IgD-negative memory B cell (primary cell): ENCODE data around the gene LDLRAD4. TPM values are rescaled to one million over a fixed set of nuclear protein-coding genes. Genes with fewer than 3 reads are reported as not detected.

Source experiments
- H3K27ac Mint-ChIP-seq, 3 donors: one replicate each; pipeline ENCODE4 v1.8.0; 2020 to 2022; ENCODE audit warnings: mild to moderate bottlenecking in 3 of 3, mixed read lengths in 3 of 3, moderate library complexity in 1 of 3
- H3K27me3 Mint-ChIP-seq: one replicate; pipeline ENCODE4 v1.8.0; 2021; ENCODE audit warnings: mixed read lengths
- H3K36me3 Mint-ChIP-seq: one replicate; pipeline ENCODE4 v1.8.0; 2020; ENCODE audit warnings: mild to moderate bottlenecking, mixed read lengths
- H3K4me1 Mint-ChIP-seq, 3 donors: one replicate each; pipeline ENCODE4 v1.8.0; 2020 to 2022; ENCODE audit warnings: mixed read lengths in 3 of 3, mild to moderate bottlenecking in 1 of 3
- H3K4me3 Mint-ChIP-seq, 4 donors: one replicate each; pipeline ENCODE4 v1.8.0; 2020 to 2022; ENCODE audit warnings: mild to moderate bottlenecking in 4 of 4, mixed read lengths in 4 of 4, moderate library complexity in 3 of 4
- H3K9me3 Mint-ChIP-seq, 3 donors: one replicate each; pipeline ENCODE4 v1.8.0; 2020 to 2021; ENCODE audit warnings: mixed read lengths in 3 of 3, mild to moderate bottlenecking in 1 of 3
- polyA plus RNA-seq: library from polyadenylated mRNA; unstranded; fragments of 300-500 nt; fragmentation: Illumina TruSeq; gene quantifications from one replicate; pipeline ENCODE4 v1.2.3, GENCODE V29; 2021

LDLRAD4 gene
- polyA plus RNA-seq, 1 donor from 2014 or later, result 5.1 TPM

GRCh38 chr18:13309748-13310670 is 91.4 kb downstream of the LDLRAD4 start:
- Mint-ChIP-seq H3K4me3 (no peak overlapping the region), H3K4me1 (peaks cover 0 to 4% (median 0%) of the 10 kb centered on the region in 3 donors), H3K36me3 (no peaks in the 10 kb centered on the region), H3K27me3 (peaks cover 12% of the 10 kb centered on the region), H3K9me3 (peaks cover 0 to 8% (median 2%) of the 10 kb centered on the region in 3 donors), H3K27ac (no peak overlapping the region)

GRCh38 chr18:13311193-13311592 is 92.6 kb downstream of the LDLRAD4 start:
- H3K4me3 Mint-ChIP-seq, result no peak overlapping the region
- H3K36me3 Mint-ChIP-seq, result no peaks in the 10 kb centered on the region
- H3K4me1 Mint-ChIP-seq, result peaks cover 0 to 4% (median 0%) of the 10 kb centered on the region in 3 donors
- H3K27me3 Mint-ChIP-seq, result peaks cover 12% of the 10 kb centered on the region
- H3K27ac Mint-ChIP-seq, result no peak overlapping the region
- H3K9me3 Mint-ChIP-seq, result peaks cover 2 to 10% (median 8%) of the 10 kb centered on the region in 3 donors

- Mint-ChIP-seq H3K4me1 (peaks cover 0 to 4% (median 0%) of the 10 kb centered on the region in 3 donors), H3K9me3 (peaks cover 5 to 16% (median 8%) of the 10 kb centered on the region in 3 donors), H3K36me3 (no peaks in the 10 kb centered on the region), H3K27me3 (peaks cover 10% of the 10 kb centered on the region), H3K4me3 (no peak overlapping the region), H3K27ac (no peak overlapping the region)
These were observed 94.0 kb downstream of the LDLRAD4 start for GRCh38 chr18:13312515-13312914.

GRCh38 chr18:13313006-13313686 is 94.6 kb downstream of the LDLRAD4 start:
- H3K27ac Mint-ChIP-seq, result no peak overlapping the region
- H3K27me3 Mint-ChIP-seq, result peaks cover 10% of the 10 kb centered on the region
- no peak overlapping the region for H3K4me3 Mint-ChIP-seq
- peaks cover 0 to 4% (median 0%) of the 10 kb centered on the region in 3 donors for H3K4me1 Mint-ChIP-seq
- H3K36me3 Mint-ChIP-seq, result no peaks in the 10 kb centered on the region
- peaks cover 5 to 16% (median 8%) of the 10 kb centered on the region in 3 donors for H3K9me3 Mint-ChIP-seq

- Mint-ChIP-seq H3K4me1 (no peaks in the 10 kb centered on the region), H3K27me3 (peaks cover 10% of the 10 kb centered on the region), H3K4me3 (no peak overlapping the region), H3K9me3 (peaks cover 5 to 16% (median 8%) of the 10 kb centered on the region in 3 donors), H3K36me3 (no peaks in the 10 kb centered on the region), H3K27ac (no peak overlapping the region)
These were observed 96.4 kb downstream of the LDLRAD4 start for GRCh38 chr18:13315000-13315399.

- Mint-ChIP-seq H3K27ac (no peak overlapping the region), H3K4me1 (no peaks in the 10 kb centered on the region), H3K4me3 (no peak overlapping the region), H3K27me3 (peaks cover 10% of the 10 kb centered on the region), H3K36me3 (no peaks in the 10 kb centered on the region), H3K9me3 (peaks cover 5 to 16% (median 8%) of the 10 kb centered on the region in 3 donors)
These were observed 97.5 kb downstream of the LDLRAD4 start for GRCh38 chr18:13316063-13316462.

GRCh38 chr18:13317801-13318200 is 99.2 kb downstream of the LDLRAD4 start:
- H3K4me3 Mint-ChIP-seq, result no peak overlapping the region
- H3K27me3 Mint-ChIP-seq, result peaks cover 4% of the 10 kb centered on the region
- H3K9me3 Mint-ChIP-seq, result peaks cover 5 to 16% (median 6%) of the 10 kb centered on the region in 3 donors
- no peak overlapping the region for H3K27ac Mint-ChIP-seq
- no peaks in the 10 kb centered on the region for H3K4me1 Mint-ChIP-seq
- H3K36me3 Mint-ChIP-seq, result no peaks in the 10 kb centered on the region

- H3K36me3 Mint-ChIP-seq, result no peaks in the 10 kb centered on the region
- H3K27me3 Mint-ChIP-seq, result no peaks in the 10 kb centered on the region
- H3K4me1 Mint-ChIP-seq, result no peaks in the 10 kb centered on the region
- peaks cover 5 to 16% (median 6%) of the 10 kb centered on the region in 3 donors for H3K9me3 Mint-ChIP-seq
- H3K27ac Mint-ChIP-seq, result no peak overlapping the region
- H3K4me3 Mint-ChIP-seq, result peak overlapping the region in 1 of 4 donors; percentile 60
These were observed 100.4 kb downstream of the LDLRAD4 start for GRCh38 chr18:13318731-13319501.

- Mint-ChIP-seq H3K4me1 (no peaks in the 10 kb centered on the region), H3K27ac (no peak overlapping the region)
These were observed 101.1 kb downstream of the LDLRAD4 start for GRCh38 chr18:13319629-13320028.

GRCh38 chr18:13320096-13320495 is 101.5 kb downstream of the LDLRAD4 start:
- Mint-ChIP-seq H3K4me1 (no peaks in the 10 kb centered on the region), H3K4me3 (no peak overlapping the region)

More at GRCh38 chr18:13319629-13320028, 101.1 kb downstream of the LDLRAD4 start:
- no peaks in the 10 kb centered on the region for H3K27me3 Mint-ChIP-seq
- H3K4me3 Mint-ChIP-seq, result no peak overlapping the region
- no peaks in the 10 kb centered on the region for H3K36me3 Mint-ChIP-seq
- H3K9me3 Mint-ChIP-seq, result peaks cover 5 to 16% (median 6%) of the 10 kb centered on the region in 3 donors

GRCh38 chr18:13320891-13321425 is 102.4 kb downstream of the LDLRAD4 start:
- H3K4me1 Mint-ChIP-seq, result no peaks in the 10 kb centered on the region
- H3K4me3 Mint-ChIP-seq, result no peak overlapping the region
- H3K27me3 Mint-ChIP-seq, result no peaks in the 10 kb centered on the region
- no peak overlapping the region for H3K27ac Mint-ChIP-seq
- H3K36me3 Mint-ChIP-seq, result no peaks in the 10 kb centered on the region
- H3K9me3 Mint-ChIP-seq, result peaks cover 0 to 9% (median 4%) of the 10 kb centered on the region in 3 donors

More at GRCh38 chr18:13320096-13320495, 101.5 kb downstream of the LDLRAD4 start:
- H3K27me3 Mint-ChIP-seq, result no peaks in the 10 kb centered on the region
- no peaks in the 10 kb centered on the region for H3K36me3 Mint-ChIP-seq
- H3K27ac Mint-ChIP-seq, result no peak overlapping the region
- peaks cover 5 to 15% (median 6%) of the 10 kb centered on the region in 3 donors for H3K9me3 Mint-ChIP-seq

- H3K36me3 Mint-ChIP-seq, result no peaks in the 10 kb centered on the region
- H3K4me3 Mint-ChIP-seq, result no peak overlapping the region
- no peaks in the 10 kb centered on the region for H3K9me3 Mint-ChIP-seq
- H3K27me3 Mint-ChIP-seq, result peaks cover 1% of the 10 kb centered on the region
- H3K27ac Mint-ChIP-seq, result no peak overlapping the region
- H3K4me1 Mint-ChIP-seq, result peaks cover 0 to under 1% (median 0%) of the 10 kb centered on the region in 3 donors
These were observed 103.4 kb downstream of the LDLRAD4 start for GRCh38 chr18:13321923-13322322.

- Mint-ChIP-seq H3K27ac (no peak overlapping the region), H3K9me3 (peaks cover 0 to 3% (median 3%) of the 10 kb centered on the region in 3 donors), H3K4me3 (no peak overlapping the region), H3K27me3 (peaks cover 4% of the 10 kb centered on the region), H3K4me1 (peaks cover 0 to 3% (median 0%) of the 10 kb centered on the region in 3 donors), H3K36me3 (peaks cover 2% of the 10 kb centered on the region)
These were observed 104.6 kb downstream of the LDLRAD4 start for GRCh38 chr18:13323186-13323585.

GRCh38 chr18:13324880-13325279 is 106.3 kb downstream of the LDLRAD4 start:
- peaks cover 2% of the 10 kb centered on the region for H3K36me3 Mint-ChIP-seq
- H3K27ac Mint-ChIP-seq, result no peak overlapping the region

More at GRCh38 chr18:13324880-13325279, 106.3 kb downstream of the LDLRAD4 start:
- H3K27me3 Mint-ChIP-seq, result peaks cover 4% of the 10 kb centered on the region
- no peak overlapping the region for H3K4me3 Mint-ChIP-seq
- H3K4me1 Mint-ChIP-seq, result peaks cover 0 to 3% (median 0%) of the 10 kb centered on the region in 3 donors
- peaks cover 0 to 5% (median 3%) of the 10 kb centered on the region in 3 donors for H3K9me3 Mint-ChIP-seq
